ENCODE data around the gene SVBP.
A peak's percentile ranks its signal among the peaks of the same experiment; 100 is the strongest.

SVBP gene

DNA sequence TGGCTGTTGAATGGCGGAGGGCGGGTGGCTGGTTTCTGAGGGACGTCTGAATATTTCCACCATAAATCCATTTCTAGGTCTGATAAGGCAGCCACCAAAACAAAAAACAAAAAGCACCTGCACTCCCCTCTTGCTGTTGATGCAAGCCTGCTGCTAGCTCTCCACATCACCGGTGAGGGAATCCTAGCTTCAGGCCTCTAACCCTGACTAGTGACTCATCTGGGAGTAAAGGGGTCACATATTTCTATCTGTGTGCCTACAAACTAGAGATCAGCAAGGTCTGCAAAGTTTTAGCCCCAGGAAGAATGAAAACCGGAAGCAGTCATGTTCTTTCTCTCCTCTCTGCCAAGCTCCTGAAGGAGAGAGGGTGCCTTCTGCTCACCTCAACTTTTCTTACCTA, 10.6 kb downstream of the SVBP start:
- DNase-seq (ENCODE audit: low spot score), result no peak
- no peak for FAIRE-seq

DNA sequence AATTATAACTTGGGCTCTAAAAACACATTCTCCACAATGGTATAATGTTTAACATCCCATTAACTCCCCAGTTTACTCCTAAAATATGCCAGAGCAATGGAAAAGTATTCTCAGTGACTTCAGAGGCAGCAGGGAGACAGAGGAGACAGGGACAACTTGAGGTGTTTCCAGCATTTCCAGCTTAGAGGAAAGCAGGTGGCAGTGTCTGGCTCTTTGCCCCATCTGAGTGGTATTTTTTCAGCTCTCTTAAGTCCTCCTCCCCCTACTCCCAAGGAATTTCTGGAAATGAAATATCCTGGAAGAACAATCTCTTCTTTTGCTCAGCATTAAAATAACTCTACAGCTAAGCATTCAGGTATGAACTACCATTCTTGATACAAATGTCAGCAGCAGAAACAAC, 11.0 kb downstream of the SVBP start:
- no peak for FAIRE-seq
- DNase-seq (ENCODE audit: low spot score), result no peak

DNA sequence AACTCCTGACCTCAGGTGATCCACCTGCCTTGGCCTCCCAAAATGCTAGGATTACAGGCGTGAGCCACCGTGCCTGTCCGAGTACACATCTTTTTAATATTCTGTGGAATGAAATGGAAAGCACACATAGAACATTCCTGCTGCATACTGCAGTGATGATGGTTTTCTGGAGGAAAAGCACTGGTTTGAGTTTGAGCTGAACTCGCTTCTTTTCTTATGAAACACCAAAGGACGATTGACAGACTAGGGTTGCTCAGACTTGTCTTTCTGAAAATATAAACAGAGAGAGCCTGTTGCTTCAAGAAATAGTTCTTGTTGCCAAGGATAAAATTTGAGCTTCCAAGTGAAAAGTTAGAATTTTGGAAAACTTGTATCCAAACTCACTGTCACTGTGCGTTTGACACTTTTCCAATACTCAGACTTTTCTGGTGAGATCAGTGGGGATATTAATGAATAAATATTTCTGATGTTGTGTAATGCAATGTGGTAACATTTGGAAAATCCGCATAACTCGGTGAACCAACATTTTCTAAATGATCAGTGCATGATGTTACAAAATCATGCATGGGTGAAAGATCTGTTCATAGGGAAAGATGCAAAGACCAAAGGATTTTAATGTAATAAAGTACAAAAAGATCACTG, 15.2 kb downstream of the SVBP start:
- no peak for DNase-seq (ENCODE audit: low spot score)
- FAIRE-seq, result no peak

DNA sequence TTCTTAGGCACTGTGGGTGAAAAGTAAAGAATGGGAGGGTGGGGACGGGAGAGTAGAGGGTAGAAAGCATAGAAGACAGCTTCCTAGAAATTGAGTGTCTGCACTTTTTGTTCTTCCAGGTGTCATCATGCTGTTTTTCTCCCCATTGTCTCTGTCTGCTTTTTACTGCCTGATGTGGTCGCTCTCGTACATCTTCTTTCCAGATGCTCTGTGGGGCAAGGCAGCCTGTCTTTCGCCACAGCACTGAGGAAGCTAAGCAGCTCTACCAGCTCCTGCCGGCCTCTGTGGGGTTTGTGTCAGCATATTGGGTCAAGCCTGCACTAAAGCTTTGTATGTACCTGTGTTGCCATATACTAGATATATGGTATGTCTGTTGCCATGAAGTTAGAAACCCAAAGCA, 19.2 kb downstream of the SVBP start:
- no peak for DNase-seq (ENCODE audit: low spot score)
- no peak for FAIRE-seq

DNA sequence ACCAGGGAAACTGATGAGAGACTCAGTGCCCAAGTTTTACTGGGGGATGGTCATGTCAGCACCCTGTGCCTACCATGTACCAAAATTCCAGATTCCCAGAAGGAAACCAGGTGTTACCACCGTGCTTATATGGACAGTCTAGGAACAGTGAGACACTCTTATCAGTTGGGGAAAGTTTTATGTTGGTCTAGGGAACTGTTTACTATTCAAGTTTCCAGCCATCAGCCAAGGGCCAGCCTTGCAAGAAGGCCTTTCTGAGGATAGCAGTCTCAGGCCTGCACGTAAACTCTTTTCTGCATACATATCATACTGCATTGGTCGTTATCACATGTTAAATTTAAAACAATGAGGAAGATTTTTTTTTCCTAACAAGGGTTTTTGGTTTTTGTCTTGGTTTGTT, 19.8 kb downstream of the SVBP start:
- no peak for FAIRE-seq

DNA sequence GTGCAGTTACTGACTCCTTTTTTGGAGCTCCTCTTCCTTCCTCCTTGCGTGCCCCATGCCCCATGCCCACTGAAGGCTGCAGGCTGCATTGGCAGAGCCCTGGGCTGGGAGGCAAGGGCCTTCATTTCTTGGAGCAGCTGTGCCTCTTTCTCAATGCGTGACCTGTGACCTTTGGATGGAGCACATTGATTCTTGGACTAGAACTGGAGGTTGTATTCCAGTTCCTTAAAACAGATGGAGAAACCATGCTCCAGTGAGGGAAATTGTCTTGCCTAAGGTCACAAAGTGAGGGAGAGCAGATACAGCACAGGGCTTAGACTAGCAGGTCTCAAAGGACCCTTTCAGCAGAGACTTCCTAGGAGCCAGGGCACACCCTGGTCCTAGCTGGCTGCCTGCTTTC, 23.4 kb downstream of the SVBP start:
- DNase-seq (ENCODE audit: low spot score) (no peak), FAIRE-seq (no peak)

More for the DNA sequence above, 19.8 kb downstream of the SVBP start:
- no peak for DNase-seq (ENCODE audit: low spot score)

DNA sequence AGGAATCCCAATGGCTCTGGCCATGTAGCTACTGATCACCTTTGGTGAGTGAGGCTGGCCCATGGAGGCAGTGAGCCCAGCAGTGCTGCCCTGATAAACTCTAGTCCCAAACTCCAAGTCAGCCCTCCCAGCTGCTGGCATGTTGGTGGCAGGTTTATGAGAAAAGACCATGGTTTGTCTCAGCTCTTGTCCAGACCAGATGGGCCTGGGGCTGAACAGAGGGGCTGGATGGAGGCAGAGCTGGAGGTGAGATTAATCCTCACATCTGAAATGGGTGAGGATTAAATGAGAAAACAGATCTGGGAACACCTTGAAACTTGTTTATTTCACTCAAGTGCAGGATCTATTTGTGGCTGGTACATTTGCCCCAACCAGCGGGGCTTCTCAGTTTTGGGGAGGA, 29.2 kb downstream of the SVBP start:
- FAIRE-seq (no peak), DNase-seq (ENCODE audit: low spot score) (no peak)

DNA sequence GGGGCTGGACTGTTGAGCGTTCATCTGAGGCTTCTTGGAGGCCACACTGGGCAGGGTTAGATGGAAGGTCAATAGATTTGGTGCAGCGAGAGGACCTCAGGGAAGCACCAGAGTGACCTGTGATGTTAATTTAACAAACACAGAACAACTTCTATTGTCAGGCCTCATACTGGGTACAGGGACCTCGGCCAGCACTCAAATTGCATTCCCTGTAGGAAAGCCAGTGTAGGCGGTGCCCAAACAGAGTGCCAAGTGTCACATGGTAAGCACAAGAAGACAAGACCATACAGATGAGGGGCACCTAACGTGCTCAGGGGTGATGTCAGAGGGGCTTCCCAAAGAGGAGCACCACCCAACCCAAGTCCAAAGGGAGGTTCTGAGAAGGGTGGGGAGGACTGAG, 31.1 kb downstream of the SVBP start:
- no peak for FAIRE-seq
- no peak for DNase-seq (ENCODE audit: low spot score)

DNA sequence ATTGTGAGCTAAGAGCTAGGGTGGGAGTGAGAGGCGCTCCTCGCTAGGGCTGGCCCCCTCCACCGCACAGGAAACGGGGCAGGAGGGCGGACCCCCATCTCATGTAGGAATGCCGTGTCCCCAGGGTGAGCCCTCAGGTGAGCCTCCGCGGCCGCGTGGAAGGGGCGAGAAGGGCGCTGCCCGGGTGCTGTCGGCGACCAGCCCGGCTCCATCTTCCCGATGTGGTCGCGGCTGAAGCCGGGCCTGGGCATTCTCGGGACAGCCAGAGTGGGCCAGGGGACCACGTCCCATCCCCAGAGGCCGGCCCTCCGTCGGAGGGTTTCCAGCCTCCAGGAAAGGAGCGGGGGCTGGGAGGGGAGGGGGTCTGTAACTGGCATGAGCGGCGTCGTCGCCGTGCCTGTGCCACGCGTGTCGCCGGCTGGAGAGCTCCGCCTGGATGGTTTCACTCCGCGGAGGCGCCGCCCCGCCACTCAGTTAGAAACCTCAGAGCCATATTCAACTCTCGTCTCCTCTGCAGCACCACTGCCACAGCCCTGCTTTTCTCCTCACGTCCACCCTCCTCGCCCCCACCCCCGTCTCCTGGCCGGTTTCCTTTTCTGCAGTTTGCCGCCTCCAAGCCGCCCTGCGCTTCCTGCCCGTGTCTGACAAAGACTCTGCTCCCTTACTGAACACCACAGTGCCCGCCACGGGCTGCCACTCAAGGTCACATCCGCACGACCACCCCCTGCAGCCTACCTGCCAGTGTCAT, 32.1 kb downstream of the SVBP start, which contains the start of gene TMEM269:
TMEM269 (plus strand) TSS at position 46 of the 748 bp plus-strand sequence. CDS start 4,903 bp downstream, outside the sequence.
- FAIRE-seq, result no peak

DNA sequence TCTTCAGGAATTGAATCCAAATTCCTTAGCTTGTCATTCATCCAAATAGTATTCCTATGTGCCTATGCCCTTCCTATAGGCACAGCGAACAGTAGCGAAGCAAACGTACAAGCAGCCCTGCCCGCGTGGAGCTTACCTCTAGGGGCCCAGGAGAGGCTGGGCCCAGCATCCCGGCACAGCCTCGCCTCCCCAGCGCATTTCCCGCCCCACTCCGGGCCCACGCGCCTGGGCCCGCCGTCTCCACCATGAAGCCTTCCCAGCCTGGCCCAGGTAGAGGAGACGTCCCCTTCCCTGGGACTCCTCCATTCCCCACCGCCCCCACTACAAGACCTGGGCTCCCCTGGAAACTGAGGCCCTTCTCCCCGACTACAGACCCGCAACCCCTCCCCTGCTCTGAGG, 32.7 kb downstream of the SVBP start:
- FAIRE-seq (no peak), DNase-seq (ENCODE audit: low spot score) (no peak)

More for the DNA sequence above, 32.1 kb downstream of the SVBP start, which contains the start of gene TMEM269:
- no peak for DNase-seq (ENCODE audit: low spot score)

DNA sequence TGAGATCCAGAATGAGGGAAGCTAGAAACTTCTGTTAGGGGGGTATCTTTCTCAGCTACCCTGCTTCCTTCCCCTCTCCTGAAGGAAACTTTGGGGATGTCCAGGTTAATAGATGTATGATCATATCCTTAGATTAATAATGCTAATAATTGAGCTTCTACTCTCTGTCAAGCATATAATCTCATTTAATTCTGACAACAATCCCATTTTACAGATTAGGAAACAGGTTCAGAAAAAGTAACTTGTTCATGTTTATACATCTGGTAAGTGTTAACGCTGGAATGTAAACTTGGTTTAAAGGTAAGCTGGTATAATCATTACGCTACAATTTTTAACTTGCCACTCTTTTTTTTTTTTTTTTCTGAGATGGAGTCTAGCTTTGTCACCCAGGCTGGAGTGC, 34.1 kb downstream of the SVBP start:
- DNase-seq (ENCODE audit: low spot score), result no peak
- FAIRE-seq, result no peak

DNA sequence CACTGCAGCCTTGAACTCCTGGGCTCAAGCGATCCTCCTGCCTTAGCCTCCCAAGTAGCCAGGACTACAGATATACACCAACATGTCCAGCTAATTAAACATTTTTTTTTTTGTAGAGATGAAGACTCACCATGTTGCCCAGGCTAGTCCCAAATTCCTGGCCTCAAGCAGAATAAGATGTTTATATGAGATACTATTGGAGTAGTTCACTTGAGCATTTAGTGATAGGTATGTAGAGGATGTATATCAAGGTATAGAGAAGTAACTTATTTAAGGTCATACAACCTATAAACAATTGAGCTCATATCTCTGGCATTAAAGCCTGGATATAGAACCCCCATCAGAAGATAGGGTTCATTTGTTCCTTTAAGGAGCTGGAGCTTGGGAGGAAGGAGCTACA, 37.0 kb downstream of the SVBP start:
- FAIRE-seq (no peak), DNase-seq (ENCODE audit: low spot score) (no peak)

DNA sequence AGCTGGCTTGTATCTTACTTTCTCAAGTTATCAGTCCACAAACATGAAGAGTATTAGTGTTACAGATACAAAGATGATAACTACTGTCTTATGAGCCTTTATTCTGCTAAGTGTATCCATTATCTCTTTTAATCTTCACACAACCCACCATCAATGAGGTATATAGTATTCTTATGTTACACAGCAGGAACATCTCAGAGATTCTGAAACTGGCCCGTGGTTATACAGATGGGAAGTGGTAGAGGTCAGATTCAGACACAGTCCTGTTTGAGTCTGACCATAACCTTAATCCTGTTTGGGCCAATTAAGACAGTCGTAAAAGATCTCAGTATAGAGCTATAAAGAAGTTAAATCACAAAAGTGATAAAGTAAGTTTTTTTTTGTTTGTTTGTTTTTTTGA, 37.5 kb downstream of the SVBP start:
- FAIRE-seq, result no peak
- DNase-seq (ENCODE audit: low spot score), result no peak

DNA sequence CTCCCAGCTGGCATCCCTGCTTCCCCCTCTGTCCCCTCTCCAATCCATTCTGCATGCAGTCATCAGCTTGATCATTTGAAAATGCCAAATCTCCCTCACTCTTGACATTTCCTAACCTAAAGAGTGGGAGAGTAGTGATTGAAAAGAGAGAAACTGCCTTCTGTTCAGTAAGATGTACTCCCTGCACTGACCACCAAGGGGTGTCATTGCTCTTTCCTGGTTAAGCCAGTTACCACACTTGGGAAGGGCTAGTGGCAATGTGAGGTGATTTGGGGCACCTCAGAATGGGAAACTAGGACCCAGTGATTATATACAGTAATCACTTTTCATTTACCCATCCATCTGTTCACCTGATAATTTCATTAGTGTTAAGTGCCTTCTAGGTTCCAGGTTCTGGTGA, 39.3 kb downstream of the SVBP start:
- DNase-seq (ENCODE audit: low spot score), result peak; percentile 52

DNA sequence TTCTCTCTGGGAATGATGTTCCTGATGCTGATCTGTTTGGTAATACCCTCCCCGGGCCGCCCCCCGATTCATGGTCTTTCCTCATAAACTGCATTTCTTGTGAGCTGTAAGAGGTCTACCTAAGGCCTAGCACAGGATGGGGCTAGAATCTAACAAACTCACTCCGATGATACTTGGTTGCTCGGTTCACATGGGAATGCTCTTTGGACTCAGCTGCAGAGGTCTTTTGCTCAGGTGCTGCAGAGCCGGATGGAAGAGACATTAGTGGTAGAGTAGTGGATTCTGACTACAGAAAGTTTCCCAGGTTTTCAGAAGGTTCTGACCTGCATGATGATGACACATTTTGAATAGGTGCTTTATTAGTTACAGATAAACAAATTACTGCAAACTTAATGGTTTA, 40.7 kb downstream of the SVBP start:
- DNase-seq (ENCODE audit: low spot score) (no peak), FAIRE-seq (no peak)

More for the DNA sequence above, 39.3 kb downstream of the SVBP start:
- no peak for FAIRE-seq

DNA sequence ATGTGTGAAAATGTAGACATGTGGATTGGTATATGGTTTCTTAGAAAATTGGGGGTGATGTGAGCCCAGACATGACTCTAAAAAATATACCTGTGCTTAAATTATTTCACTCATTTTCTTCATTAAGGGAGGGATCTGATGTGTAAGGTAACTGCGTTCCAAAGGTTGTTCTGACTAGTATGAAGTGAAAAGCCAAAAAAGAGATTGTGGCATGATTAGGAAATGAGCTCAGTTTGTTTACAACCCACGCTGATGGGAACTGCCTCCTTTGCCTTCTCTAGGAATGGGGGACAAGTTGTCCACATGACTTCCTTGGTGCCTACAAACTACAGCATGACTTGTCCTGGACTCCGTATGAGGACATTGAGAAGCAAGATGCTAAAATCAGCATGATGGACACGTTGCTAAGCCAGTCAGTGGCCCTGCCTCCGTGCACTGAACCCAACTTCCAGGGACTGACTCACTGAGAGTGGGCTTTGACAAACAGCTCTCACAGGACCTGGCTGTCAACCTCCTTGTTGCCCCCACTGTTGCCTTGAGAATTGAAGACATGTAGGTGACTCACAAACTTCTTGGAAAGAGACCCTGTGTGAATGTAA, 42.2 kb downstream of the SVBP start:
- FAIRE-seq, result no peak
- DNase-seq (ENCODE audit: low spot score), result no peak

DNA sequence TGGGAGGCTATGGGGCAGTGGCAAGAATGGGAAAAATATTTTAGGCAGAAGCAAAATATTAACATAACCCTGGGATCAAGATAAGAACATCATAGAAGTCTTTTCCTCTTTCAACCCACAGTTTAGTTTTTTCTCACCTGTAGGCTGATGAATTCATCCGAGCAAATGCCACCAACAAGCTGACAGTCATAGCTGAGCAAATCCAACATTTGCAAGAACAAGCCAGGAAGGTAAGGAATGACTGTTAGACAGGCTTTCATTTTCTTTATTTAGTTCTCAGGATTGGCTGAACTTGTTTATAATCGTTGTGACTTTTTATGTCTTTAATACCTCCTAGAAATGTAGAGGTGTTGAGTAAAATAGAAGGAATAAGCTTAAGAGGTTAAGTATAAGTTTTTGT, 43.8 kb downstream of the SVBP start:
- FAIRE-seq, result no peak

DNA sequence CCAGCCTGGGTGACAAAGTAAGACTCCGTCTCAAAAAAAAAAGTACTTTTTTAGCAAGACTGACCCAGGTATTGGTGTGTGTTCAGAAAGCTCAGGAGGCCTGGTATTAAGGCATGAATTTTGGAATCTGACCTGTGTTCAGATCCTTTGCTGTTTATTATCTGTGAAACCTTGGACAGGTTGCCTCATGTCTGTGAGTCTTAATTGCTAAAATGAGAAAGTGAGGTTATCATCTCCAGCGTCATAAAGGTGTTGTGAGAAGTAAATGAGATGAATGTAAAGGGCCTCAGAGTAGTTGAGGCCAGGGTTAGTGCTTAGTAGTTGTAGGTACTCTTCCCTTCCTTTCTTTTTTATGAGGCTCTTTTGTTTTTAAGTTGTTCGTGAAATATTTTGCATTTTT, 47.4 kb downstream of the SVBP start:
- FAIRE-seq, result no peak
- DNase-seq (ENCODE audit: low spot score), result no peak

More for the DNA sequence above, 43.8 kb downstream of the SVBP start:
- DNase-seq (ENCODE audit: low spot score), result no peak

DNA sequence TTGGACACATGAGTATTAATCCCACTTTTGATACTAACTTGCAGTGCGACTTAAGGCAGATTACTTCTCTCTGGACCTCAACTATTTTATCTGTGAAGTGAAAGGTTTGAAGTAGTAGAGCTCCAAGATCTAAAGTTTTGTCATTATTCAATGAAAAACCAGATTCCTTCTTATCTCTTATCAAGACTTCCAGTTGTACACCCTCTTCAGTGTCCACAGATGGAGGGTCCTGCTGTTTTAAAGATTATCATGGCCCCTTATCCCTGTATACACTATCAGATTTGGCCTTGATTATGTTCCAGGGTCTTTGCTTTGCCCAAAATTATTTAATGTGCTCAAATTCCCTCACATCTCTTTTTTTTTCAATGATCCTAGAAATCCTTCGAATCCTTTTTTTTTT, 49.0 kb downstream of the SVBP start:
- no peak for FAIRE-seq
- DNase-seq (ENCODE audit: low spot score), result no peak

DNA sequence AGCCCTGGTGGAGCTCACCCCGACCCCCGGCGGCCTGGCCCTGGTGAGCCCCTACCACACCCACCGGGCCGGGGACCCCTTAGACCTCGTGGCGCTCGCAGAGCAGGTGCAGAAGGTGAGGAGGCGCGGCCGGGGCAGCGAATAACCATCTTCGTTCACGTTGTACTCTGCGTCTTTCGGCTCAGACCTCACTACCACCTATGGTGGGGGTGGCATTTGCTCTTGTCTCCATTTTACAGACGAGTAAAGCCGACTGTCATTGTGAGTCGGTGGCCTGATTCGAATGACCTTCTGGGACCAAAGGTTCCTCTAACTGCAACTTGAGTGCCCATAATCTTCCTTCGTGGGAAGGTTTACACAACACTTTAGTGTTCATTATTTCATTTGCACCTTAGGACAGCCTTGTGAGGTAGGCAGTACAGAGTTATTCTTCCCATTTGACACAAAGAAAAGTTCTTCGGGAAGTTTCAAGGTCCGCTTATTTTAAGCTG, 49.6 kb downstream of the SVBP start:
- no peak for FAIRE-seq
- no peak for DNase-seq (ENCODE audit: low spot score)

DNA sequence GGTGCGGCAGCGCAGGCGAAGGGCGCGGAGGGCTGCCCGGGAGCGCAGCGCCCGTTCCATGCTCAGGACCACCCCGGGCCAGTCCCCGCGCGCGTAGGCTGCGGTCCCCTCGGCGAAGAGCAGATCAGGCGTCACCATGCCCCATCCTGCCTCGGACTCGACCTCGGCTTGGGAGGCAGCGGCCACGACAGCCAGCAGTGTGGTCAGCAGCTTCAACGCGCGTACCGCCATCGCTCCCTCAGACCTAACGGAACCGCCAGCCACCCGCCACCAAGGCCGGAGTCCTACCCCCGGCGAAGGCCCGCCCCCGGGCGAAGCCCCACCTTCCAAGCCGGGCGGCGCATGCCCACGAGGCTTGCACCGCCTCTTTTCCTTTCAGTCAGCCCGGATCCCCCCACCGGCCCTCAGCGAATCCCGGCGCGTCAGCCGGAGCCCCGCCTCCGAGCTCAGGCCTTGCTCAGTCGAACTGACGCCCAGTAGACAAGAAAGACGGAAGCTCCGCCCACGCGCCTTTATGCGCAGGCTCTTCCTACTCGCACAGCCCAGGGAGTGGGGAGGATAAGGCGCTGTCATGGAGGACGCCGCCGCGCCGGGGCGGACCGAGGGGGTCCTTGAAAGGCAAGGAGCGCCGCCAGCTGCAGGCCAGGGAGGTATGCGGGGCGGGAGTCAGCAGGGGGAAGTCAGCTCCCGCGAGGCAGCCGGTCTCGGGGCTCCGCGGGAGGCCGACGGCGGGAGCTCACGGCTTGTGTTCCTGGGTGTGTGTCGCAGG, 50.3 kb downstream of the SVBP start, which contains the start of the genes C1orf50 and P3H1:
C1orf50 (plus strand) TSS at position 509 of the 769 bp plus-strand sequence; CDS start at position 572, 63 bp downstream.
P3H1 (minus strand) TSS at position 288 of the 769 bp plus-strand sequence; CDS start at position 231, 57 bp downstream.
- DNase-seq (ENCODE audit: low spot score) (peak; percentile 99), FAIRE-seq (peak; percentile 42)

Data from urothelium cell line (cell line).